ENCODE measurements around the gene C1QTNF8. TPM values are rescaled to one million over a fixed set of nuclear protein-coding genes. Genes with fewer than 3 reads are reported as not detected.

C1QTNF8 gene
- total RNA-seq, 1 experiment from 2014 or later: not detected

- no peak overlapping the region for H3K56ac ChIP-seq (ENCODE audit: insufficient read length, low read depth, low read length)
- H3K14ac ChIP-seq (ENCODE audit: insufficient read depth, low read length): no peak overlapping the region
- H3K9me3 ChIP-seq (ENCODE audit: control insufficient read depth, low read depth, low read length): no peaks in the 10 kb centered on the region
- H3K4ac ChIP-seq (ENCODE audit: low read depth, low read length): no peak overlapping the region
- H3K27me3 ChIP-seq (ENCODE audit: insufficient read depth, low read length): no peaks in the 10 kb centered on the region
- no peak overlapping the region for H3K4me2 ChIP-seq (ENCODE audit: insufficient read depth, insufficient read length, low read length)
- H2BK12ac ChIP-seq (ENCODE audit: insufficient read length, low read depth, low read length): no peak overlapping the region
- H3K79me2 ChIP-seq (ENCODE audit: insufficient read depth, low read length): no peaks in the 10 kb centered on the region
- H3K4me3 Mint-ChIP-seq: no peak overlapping the region
- no peak overlapping the region for H2BK20ac ChIP-seq (ENCODE audit: low read depth, low read length, poor library complexity, severe bottlenecking)
- no peaks in the 10 kb centered on the region for H3K4me1 ChIP-seq (ENCODE audit: insufficient read depth, low read length)
- no peak overlapping the region for H3T11ph ChIP-seq (ENCODE audit: low read length)
- no peak overlapping the region for H3K18ac ChIP-seq (ENCODE audit: insufficient read length, low read depth, low read length)
- no peak overlapping the region for H2BK120ac ChIP-seq (ENCODE audit: low read depth, low read length, poor library complexity, severe bottlenecking)
- no peak overlapping the region for H4K8ac ChIP-seq (replicated peaks; ENCODE audit: insufficient read length, low read depth, low read length)
- H3K23me2 ChIP-seq (ENCODE audit: insufficient read length, low read depth, low read length, poor library complexity, severe bottlenecking): no peaks in the 10 kb centered on the region
- H3K27ac Mint-ChIP-seq: no peak overlapping the region
- no peak overlapping the region for H2BK15ac ChIP-seq (ENCODE audit: low read depth, low read length)
- WGBS (ENCODE audit: extremely low coverage, insufficient read length, low lambda C conversion rate): no CpG with 5 or more reads among the region's 30 CpGs
- no peak overlapping the region for H3K27ac ChIP-seq (ENCODE audit: insufficient read length, low read depth, low read length)
- H2AK5ac ChIP-seq (ENCODE audit: insufficient read length, low read length): no peak overlapping the region
- H4K5ac ChIP-seq (ENCODE audit: insufficient read length, low read depth, low read length): no peak overlapping the region
- no peak overlapping the region for H2BK5ac ChIP-seq (ENCODE audit: insufficient read length, low read length)
- peaks cover 10% of the 10 kb centered on the region for H3K27me3 Mint-ChIP-seq (ENCODE audit: low read depth)
- no peak for TF ChIP-seq CTCF (conservative IDR thresholded peaks at IDR 0.05)
- H3K9me3 Mint-ChIP-seq: no peaks in the 10 kb centered on the region
- no peak overlapping the region for H3K9ac ChIP-seq (ENCODE audit: extremely low read depth, insufficient read length, low read length)
- no peak overlapping the region for H2AFZ ChIP-seq (ENCODE audit: low read length)
- H3K23ac ChIP-seq (ENCODE audit: insufficient read length, low read depth, low read length): no peak overlapping the region
- no peaks in the 10 kb centered on the region for H3K79me1 ChIP-seq (ENCODE audit: insufficient read depth, low read depth, low read length, poor library complexity, severe bottlenecking)
- no peak overlapping the region for H4K91ac ChIP-seq (ENCODE audit: insufficient read length, low read depth, low read length)
- H4K20me1 ChIP-seq (ENCODE audit: control insufficient read depth, insufficient read depth, insufficient read length): no peaks in the 10 kb centered on the region
- peaks cover 2 to 3% of the 10 kb centered on the region in 2 experiments; a peak in 2 of 4 replicates for H3K4me1 Mint-ChIP-seq
- H3K36me3 Mint-ChIP-seq (ENCODE audit: insufficient read depth in 1 of 3, low read depth in 3 of 3): no peaks in the 10 kb centered on the region
- no peak for DNase-seq
Measured at GRCh38 chr16:1133810-1134520, 37.9 kb upstream of the C1QTNF8 start.
